ENCODE data around the gene MYH2.
"Not testable (repeated sequence)": the region's sequence is repeated elsewhere in the genome, so short reads cannot be mapped to it uniquely, and the experiment has no call there.

DNA sequence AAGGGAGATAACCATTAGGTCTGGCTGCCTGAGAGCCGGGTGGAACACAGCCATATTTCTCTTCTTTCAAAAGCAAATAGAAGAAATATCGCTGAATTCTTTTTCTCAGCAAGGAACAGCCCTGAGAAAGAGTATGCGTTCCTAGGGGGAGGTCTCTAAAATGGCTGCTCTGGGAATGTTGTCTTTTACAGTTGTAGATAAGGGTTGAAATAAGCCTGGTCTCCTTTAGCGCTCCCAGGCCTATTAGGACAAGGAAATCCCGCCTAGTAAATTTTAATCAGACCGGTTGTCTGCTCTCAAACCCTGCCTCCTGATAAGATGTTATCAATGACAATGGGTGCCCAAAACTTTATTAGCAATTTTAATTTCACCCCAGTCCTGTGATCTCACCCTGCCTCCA lies 8.3 kb downstream of the MYH2 start:
- TF ChIP-seq, protein P1, sequence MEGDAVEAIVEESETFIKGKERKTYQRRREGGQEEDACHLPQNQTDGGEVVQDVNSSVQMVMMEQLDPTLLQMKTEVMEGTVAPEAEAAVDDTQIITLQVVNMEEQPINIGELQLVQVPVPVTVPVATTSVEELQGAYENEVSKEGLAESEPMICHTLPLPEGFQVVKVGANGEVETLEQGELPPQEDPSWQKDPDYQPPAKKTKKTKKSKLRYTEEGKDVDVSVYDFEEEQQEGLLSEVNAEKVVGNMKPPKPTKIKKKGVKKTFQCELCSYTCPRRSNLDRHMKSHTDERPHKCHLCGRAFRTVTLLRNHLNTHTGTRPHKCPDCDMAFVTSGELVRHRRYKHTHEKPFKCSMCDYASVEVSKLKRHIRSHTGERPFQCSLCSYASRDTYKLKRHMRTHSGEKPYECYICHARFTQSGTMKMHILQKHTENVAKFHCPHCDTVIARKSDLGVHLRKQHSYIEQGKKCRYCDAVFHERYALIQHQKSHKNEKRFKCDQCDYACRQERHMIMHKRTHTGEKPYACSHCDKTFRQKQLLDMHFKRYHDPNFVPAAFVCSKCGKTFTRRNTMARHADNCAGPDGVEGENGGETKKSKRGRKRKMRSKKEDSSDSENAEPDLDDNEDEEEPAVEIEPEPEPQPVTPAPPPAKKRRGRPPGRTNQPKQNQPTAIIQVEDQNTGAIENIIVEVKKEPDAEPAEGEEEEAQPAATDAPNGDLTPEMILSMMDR (IDR thresholded peaks at IDR 0.05; ENCODE audit: low read length): not testable (repeated sequence)
- TF ChIP-seq EZH2 (IDR thresholded peaks at IDR 0.05; ENCODE audit: borderline replicate concordance, low read length): not testable (repeated sequence)

Measured in OCI-LY1 (cell line).